Measurements from ENCODE around the gene ZNF84.

The ZNF84 gene

GRCh38 chr12:133037207-133038005 is at the start of gene ZNF84:
Gene ZNF84 (plus strand): TSS chr12:133037509. CDS start chr12:133041468, 3,959 bp downstream.
- H3K4me3 ChIP-seq (ENCODE audit: low read depth, low read length) = peak within 1 kb of the TSS; percentile 69
- TF ChIP-seq CTCF (IDR thresholded peaks at IDR 0.05; ENCODE audit: control insufficient read depth, extremely low read depth, insufficient read depth) = no peak
- peak; percentile 97 for DNase-seq (ENCODE audit: low read depth)

- TF ChIP-seq CTCF (IDR thresholded peaks at IDR 0.05; ENCODE audit: control insufficient read depth, extremely low read depth, insufficient read depth) = no peak
- no peak overlapping the region for H3K4me3 ChIP-seq (ENCODE audit: low read depth, low read length)
These were observed 38.6 kb upstream of the ZNF84 start for GRCh38 chr12:132998741-132999140.

GRCh38 chr12:133010657-133011297 is 26.5 kb upstream of the ZNF84 start:
- DNase-seq (ENCODE audit: low read depth) = no peak
- no peak overlapping the region for H3K4me3 ChIP-seq (ENCODE audit: low read depth, low read length)
- no peak for TF ChIP-seq CTCF (IDR thresholded peaks at IDR 0.05; ENCODE audit: control insufficient read depth, extremely low read depth, insufficient read depth)

More at GRCh38 chr12:132998741-132999140, 38.6 kb upstream of the ZNF84 start:
- DNase-seq (ENCODE audit: low read depth) = no peak

DNA sequence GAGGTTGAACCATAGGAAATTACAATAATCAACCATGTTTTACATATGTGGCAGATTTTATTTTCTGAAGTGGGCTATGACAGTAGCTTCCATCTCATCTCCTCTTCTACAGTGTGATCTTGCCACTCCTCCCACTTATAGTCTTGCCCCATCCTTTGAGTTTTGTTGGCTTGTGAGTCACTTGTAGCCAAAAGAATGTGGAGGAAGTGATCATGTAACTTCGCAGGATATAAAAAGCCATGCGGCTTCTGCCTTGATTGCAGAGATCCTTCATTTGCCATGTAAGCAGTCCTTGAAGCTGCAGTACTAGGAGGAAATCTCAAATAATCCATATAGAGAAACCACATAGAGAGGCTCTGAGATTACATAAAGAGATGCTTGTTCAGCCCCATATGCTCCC is 13.7 kb upstream of the ZNF84 start:
- TF ChIP-seq CTCF (IDR thresholded peaks at IDR 0.05; ENCODE audit: control insufficient read depth, extremely low read depth, insufficient read depth) = no peak
- no peak overlapping the region for H3K4me3 ChIP-seq (ENCODE audit: low read depth, low read length)

GRCh38 chr12:133026996-133027395 is 10.3 kb upstream of the ZNF84 start:
- no peak for TF ChIP-seq CTCF (IDR thresholded peaks at IDR 0.05; ENCODE audit: control insufficient read depth, extremely low read depth, insufficient read depth)
- no peak overlapping the region for H3K4me3 ChIP-seq (ENCODE audit: low read depth, low read length)
- DNase-seq (ENCODE audit: low read depth) = no peak

More for the DNA sequence above, 13.7 kb upstream of the ZNF84 start:
- no peak for DNase-seq (ENCODE audit: low read depth)

GRCh38 chr12:133038118-133038709 is 905 bp downstream of the ZNF84 start:
- DNase-seq (ENCODE audit: low read depth) = no peak
- TF ChIP-seq CTCF (IDR thresholded peaks at IDR 0.05; ENCODE audit: control insufficient read depth, extremely low read depth, insufficient read depth) = no peak
- H3K4me3 ChIP-seq (ENCODE audit: low read depth, low read length) = peak overlapping the region; percentile 69

All from LNCaP clone FGC (cell line).